Neural progenitor cell (in vitro differentiated cells): Measurements from ENCODE around the gene ATXN7L1. TPM values are rescaled to one million over a fixed set of nuclear protein-coding genes. Genes with fewer than 3 reads are reported as not detected.

Experiments used
- DNase-seq: peaks from one replicate; pipeline ENCODE4 v3.0.0-alpha.2; 2016; ENCODE audit warnings: low spot score
- H2AFZ ChIP-seq: fragments of 200-600 bp; sonication (generic); replicated peaks from 2 replicates; pipeline ENCODE4 v1.6.1; 2016; ENCODE audit warnings: antibody characterized with exemption
- H3F3A ChIP-seq: fragments of 200-600 bp; sonication (generic); 2 replicates; pipeline ENCODE4 v1.6.1; 2016; ENCODE audit warnings: antibody characterized with exemption, low read depth
- H3K27ac ChIP-seq: fragments of 200-600 bp; sonication (generic); 2 replicates; pipeline ENCODE4 v1.5.1; 2016; ENCODE audit warnings: mild to moderate bottlenecking
- H3K27me3 ChIP-seq: fragments of 200-600 bp; sonication (generic); 2 replicates; pipeline ENCODE4 v1.6.1; 2016; ENCODE audit warnings: mild to moderate bottlenecking, moderate library complexity
- H3K36me3 ChIP-seq: fragments of 200-600 bp; sonication (generic); 2 replicates; pipeline ENCODE4 v1.5.1; 2016
- H3K4me1 ChIP-seq: fragments of 200-600 bp; sonication (generic); 2 replicates; pipeline ENCODE4 v1.6.1; 2016; ENCODE audit warnings: mixed run types
- H3K4me2 ChIP-seq: fragments of 200-600 bp; sonication (generic); 2 replicates; pipeline ENCODE4 v1.6.1; 2016
- H3K4me3 ChIP-seq: fragments of 200-600 bp; sonication (generic); 2 replicates; pipeline ENCODE4 v1.5.1; 2016
- H3K79me2 ChIP-seq: fragments of 200-600 bp; sonication (generic); 2 replicates; pipeline ENCODE4 v1.6.1; 2016; ENCODE audit warnings: low read depth
- H3K9ac ChIP-seq: fragments of 200-600 bp; sonication (generic); 2 replicates; pipeline ENCODE4 v1.6.1; 2016
- H3K9me3 ChIP-seq: fragments of 200-600 bp; sonication (generic); 2 replicates; pipeline ENCODE4 v1.5.1; 2016; ENCODE audit warnings: low read depth
- H4K20me1 ChIP-seq: fragments of 200-600 bp; sonication (generic); 2 replicates; pipeline ENCODE4 v1.6.1; 2016; ENCODE audit warnings: low read depth
- H3K27ac Mint-ChIP-seq: 3 replicates; pipeline ENCODE4 v1.8.0; 2021; ENCODE audit warnings: mixed read lengths
- H3K27me3 Mint-ChIP-seq: 2 replicates; pipeline ENCODE4 v1.8.0; 2022; ENCODE audit warnings: low read depth, mild to moderate bottlenecking, inconsistent platforms, moderate library complexity, mixed read lengths; ENCODE audit not compliant: insufficient read depth
- H3K36me3 Mint-ChIP-seq: 3 replicates; pipeline ENCODE4 v1.8.0; 2021; ENCODE audit warnings: mixed read lengths
- H3K4me1 Mint-ChIP-seq: 3 replicates; pipeline ENCODE4 v1.8.0; 2021; ENCODE audit warnings: mixed read lengths
- H3K4me3 Mint-ChIP-seq: 3 replicates; pipeline ENCODE4 v1.8.0; 2021; ENCODE audit warnings: mild to moderate bottlenecking, moderate library complexity, mixed read lengths
- H3K9me3 Mint-ChIP-seq: 3 replicates; pipeline ENCODE4 v1.8.0; 2020; ENCODE audit warnings: mixed read lengths
- CTCF ChIP-seq: fragments of 200-600 bp; sonication (generic); IDR thresholded peaks from 2 replicates; pipeline ENCODE4 v1.5.1; 2017; ENCODE audit warnings: antibody characterized with exemption, mild to moderate bottlenecking
- EZH2 ChIP-seq: fragments of 200-600 bp; sonication (generic); IDR thresholded peaks from 2 replicates; pipeline ENCODE4 v1.6.1; 2017; ENCODE audit warnings: antibody characterized with exemption, mild to moderate bottlenecking, moderate library complexity
- EZH2phosphoT487 ChIP-seq: fragments of 200-600 bp; sonication (generic); IDR thresholded peaks from 2 replicates; pipeline ENCODE4 v1.6.1; 2017; ENCODE audit warnings: antibody characterized with exemption
- total RNA-seq: library from RNA; depleted of rRNA; stranded (reverse); fragments of >200 nt; gene quantifications from 2 replicates; pipeline ENCODE4 v1.2.3, GENCODE V29; 2015; ENCODE audit warnings: low replicate concordance

ATXN7L1 gene
- total RNA-seq, 1 donor from 2014 or later, result 5.9 TPM

- H3K27me3 Mint-ChIP-seq, result peaks cover 17% of the 10 kb centered on the region
- Histone ChIP-seq H3F3A (peaks cover 39% of the 10 kb centered on the region), H3K27me3 (peaks cover 4% of the 10 kb centered on the region), H4K20me1 (peaks cover 19% of the 10 kb centered on the region), H3K36me3 (no peaks in the 10 kb centered on the region), H3K9me3 (no peaks in the 10 kb centered on the region), H3K79me2 (no peaks in the 10 kb centered on the region), H3K9ac (no peak overlapping the region), H3K4me2 (no peak overlapping the region), H2AFZ (no peak overlapping the region), H3K27ac (no peak overlapping the region), H3K4me3 (no peak overlapping the region), H3K4me1 (peaks cover 31% of the 10 kb centered on the region)
- peaks cover 26% of the 10 kb centered on the region for H3K36me3 Mint-ChIP-seq
- H3K4me3 Mint-ChIP-seq, result peak overlapping the region; percentile 52
- H3K27ac Mint-ChIP-seq, result no peak overlapping the region
- H3K9me3 Mint-ChIP-seq, result no peaks in the 10 kb centered on the region
- no peak for DNase-seq
- H3K4me1 Mint-ChIP-seq, result peaks cover 72% of the 10 kb centered on the region
- TF ChIP-seq EZH2 (no peak), EZH2phosphoT487 (no peak), CTCF (no peak)
These were observed 239.4 kb downstream of the ATXN7L1 start for GRCh38 chr7:105636982-105637381.

GRCh38 chr7:105635197-105635596 lies 241.2 kb downstream of the ATXN7L1 start:
- Mint-ChIP-seq H3K9me3 (no peaks in the 10 kb centered on the region), H3K4me3 (no peak overlapping the region), H3K36me3 (peaks cover 33% of the 10 kb centered on the region), H3K4me1 (peaks cover 57% of the 10 kb centered on the region), H3K27ac (no peak overlapping the region), H3K27me3 (peaks cover 13% of the 10 kb centered on the region)
- Histone ChIP-seq H3K4me1 (peaks cover 26% of the 10 kb centered on the region), H3K9ac (no peak overlapping the region), H3K27me3 (peaks cover 4% of the 10 kb centered on the region), H3K4me3 (no peak overlapping the region), H4K20me1 (peaks cover 13% of the 10 kb centered on the region), H3K9me3 (no peaks in the 10 kb centered on the region), H3F3A (peaks cover 33% of the 10 kb centered on the region), H2AFZ (no peak overlapping the region), H3K4me2 (no peak overlapping the region), H3K79me2 (no peaks in the 10 kb centered on the region), H3K36me3 (no peaks in the 10 kb centered on the region), H3K27ac (no peak overlapping the region)
- DNase-seq, result no peak
- TF ChIP-seq CTCF (no peak), EZH2phosphoT487 (no peak), EZH2 (no peak)

- Histone ChIP-seq H3K36me3 (peaks cover 13% of the 10 kb centered on the region), H3K27me3 (no peaks in the 10 kb centered on the region), H3K9ac (no peak overlapping the region), H3K4me2 (no peak overlapping the region), H2AFZ (no peak overlapping the region), H3K79me2 (no peaks in the 10 kb centered on the region), H3F3A (no peaks in the 10 kb centered on the region), H3K9me3 (peaks cover 6% of the 10 kb centered on the region), H3K4me3 (no peak overlapping the region), H3K27ac (no peak overlapping the region), H4K20me1 (no peaks in the 10 kb centered on the region), H3K4me1 (no peaks in the 10 kb centered on the region)
- Mint-ChIP-seq H3K36me3 (peaks cover 36% of the 10 kb centered on the region), H3K9me3 (peaks cover 12% of the 10 kb centered on the region), H3K27ac (no peak overlapping the region), H3K27me3 (peaks cover 2% of the 10 kb centered on the region), H3K4me3 (no peak overlapping the region), H3K4me1 (no peaks in the 10 kb centered on the region)
- DNase-seq, result no peak
- TF ChIP-seq CTCF (no peak), EZH2 (no peak), EZH2phosphoT487 (no peak)
These were observed 250.4 kb downstream of the ATXN7L1 start for GRCh38 chr7:105625986-105626385.
